Endothelial cell (in vitro differentiated cells): ENCODE data around the gene GSPT1. TPM values are rescaled to one million over a fixed set of nuclear protein-coding genes. Genes with fewer than 3 reads are reported as not detected.
"Not testable (repeated sequence)": the region's sequence is repeated elsewhere in the genome, so short reads cannot be mapped to it uniquely, and the experiment has no call there.

Experiments used
- DNase-seq: peaks from one replicate; pipeline ENCODE4 v3.0.0; 2021; ENCODE audit warnings: low spot score
- H3K27ac Mint-ChIP-seq: one replicate; pipeline ENCODE4 v1.8.0; 2021; ENCODE audit warnings: mixed read lengths, inconsistent platforms; ENCODE audit not compliant: unreplicated experiment
- H3K27me3 Mint-ChIP-seq: one replicate; pipeline ENCODE4 v1.8.0; 2021; ENCODE audit warnings: mild to moderate bottlenecking, moderate library complexity, mixed read lengths, inconsistent platforms; ENCODE audit not compliant: unreplicated experiment
- H3K36me3 Mint-ChIP-seq: one replicate; pipeline ENCODE4 v1.8.0; 2021; ENCODE audit warnings: mild to moderate bottlenecking, low read depth, mixed read lengths, inconsistent platforms; ENCODE audit not compliant: unreplicated experiment
- H3K4me1 Mint-ChIP-seq: one replicate; pipeline ENCODE4 v1.8.0; 2021; ENCODE audit warnings: mild to moderate bottlenecking, mixed read lengths, inconsistent platforms; ENCODE audit not compliant: unreplicated experiment
- H3K4me3 Mint-ChIP-seq: one replicate; pipeline ENCODE4 v1.8.0; 2021; ENCODE audit warnings: mild to moderate bottlenecking, mixed read lengths, inconsistent platforms; ENCODE audit not compliant: unreplicated experiment
- H3K9me3 Mint-ChIP-seq: one replicate; pipeline ENCODE4 v1.8.0; 2021; ENCODE audit warnings: mixed read lengths, inconsistent platforms; ENCODE audit not compliant: unreplicated experiment
- long read RNA-seq: library from polyadenylated mRNA; unstranded; transcript quantifications from one replicate; pipeline ENCODE4 v2.0.0, GENCODE V29; 2020; ENCODE audit not compliant: unreplicated experiment
- total RNA-seq: library from RNA; stranded (reverse); fragmentation: NEBNext Ultra II Directional; extraction: Animal tissue kit (Norgen Biotek cat#: 25700); gene quantifications from one replicate; pipeline ENCODE4 v1.2.1, GENCODE V29; 2021; ENCODE audit not compliant: unreplicated experiment
- TF ChIP-seq, protein P1 (sequence below): fragments of 200-600 bp; sonication (generic); IDR thresholded peaks from one replicate; pipeline ENCODE4 v1.5.0; 2021; ENCODE audit warnings: antibody characterized with exemption; ENCODE audit not compliant: unreplicated experiment

Gene GSPT1
- 99.8 TPM for total RNA-seq
- long read RNA-seq, full-length matches to known transcripts = 21 of 28 reads
- long read RNA-seq, partial matches to known transcripts = 4 of 28 reads
- long read RNA-seq, other reads (novel, unspliced or antisense) = 3 of 28 reads

DNA sequence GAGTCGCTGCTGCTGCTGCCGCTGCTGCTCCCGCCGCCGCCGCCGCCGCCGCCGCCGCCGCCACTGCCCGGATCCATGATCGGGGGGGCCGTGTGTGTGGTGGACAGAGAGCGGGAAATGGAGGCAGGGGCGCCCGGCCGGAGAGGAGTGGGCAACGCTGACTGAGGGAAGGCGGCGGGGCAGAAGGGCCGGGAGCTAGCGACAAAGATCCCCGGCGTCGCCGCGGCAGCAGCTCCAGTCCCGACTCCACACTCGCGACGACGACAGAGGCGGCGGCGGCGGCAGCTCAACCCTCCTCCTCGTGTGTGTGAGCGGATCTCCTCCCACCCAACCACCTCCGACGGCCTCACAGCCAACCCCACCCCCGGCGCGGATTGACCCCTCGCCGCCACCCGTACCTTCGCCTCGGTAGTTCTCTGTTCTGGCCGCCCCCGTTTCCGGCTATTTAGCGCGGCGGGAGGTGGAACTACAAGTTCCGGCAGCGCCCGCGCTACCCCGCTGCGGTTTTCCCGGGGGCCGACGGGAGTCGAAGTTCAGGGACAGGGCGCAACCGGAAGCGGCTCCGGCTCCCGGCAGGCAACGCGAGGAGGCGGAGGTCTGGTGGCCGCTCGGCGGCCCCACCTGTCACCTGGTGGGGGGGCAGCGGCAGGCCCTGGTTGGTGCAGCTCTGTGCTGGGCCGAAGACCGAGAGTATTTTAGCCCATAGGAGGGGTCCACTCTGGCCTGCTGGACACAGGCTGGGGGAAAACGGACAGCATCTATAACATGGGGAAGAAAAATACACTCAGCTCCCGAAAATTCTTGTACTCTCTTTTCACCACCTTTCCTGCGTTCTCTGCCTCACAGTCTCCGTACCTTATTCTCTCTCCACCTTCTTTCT is at the start of gene GSPT1:
GSPT1 (minus strand) TSS at position 313 of the 880 bp plus-strand sequence; CDS start at position 77, 236 bp downstream.
- Mint-ChIP-seq H3K27me3 (peaks cover 8% of the 10 kb centered on the region), H3K36me3 (peaks cover 6% of the 10 kb centered on the region), H3K27ac (peak within 1 kb of the TSS; percentile 75), H3K4me1 (peaks cover 21% of the 10 kb centered on the region), H3K4me3 (peak within 1 kb of the TSS; percentile 98), H3K9me3 (no peaks in the 10 kb centered on the region)
- TF ChIP-seq, protein P1, sequence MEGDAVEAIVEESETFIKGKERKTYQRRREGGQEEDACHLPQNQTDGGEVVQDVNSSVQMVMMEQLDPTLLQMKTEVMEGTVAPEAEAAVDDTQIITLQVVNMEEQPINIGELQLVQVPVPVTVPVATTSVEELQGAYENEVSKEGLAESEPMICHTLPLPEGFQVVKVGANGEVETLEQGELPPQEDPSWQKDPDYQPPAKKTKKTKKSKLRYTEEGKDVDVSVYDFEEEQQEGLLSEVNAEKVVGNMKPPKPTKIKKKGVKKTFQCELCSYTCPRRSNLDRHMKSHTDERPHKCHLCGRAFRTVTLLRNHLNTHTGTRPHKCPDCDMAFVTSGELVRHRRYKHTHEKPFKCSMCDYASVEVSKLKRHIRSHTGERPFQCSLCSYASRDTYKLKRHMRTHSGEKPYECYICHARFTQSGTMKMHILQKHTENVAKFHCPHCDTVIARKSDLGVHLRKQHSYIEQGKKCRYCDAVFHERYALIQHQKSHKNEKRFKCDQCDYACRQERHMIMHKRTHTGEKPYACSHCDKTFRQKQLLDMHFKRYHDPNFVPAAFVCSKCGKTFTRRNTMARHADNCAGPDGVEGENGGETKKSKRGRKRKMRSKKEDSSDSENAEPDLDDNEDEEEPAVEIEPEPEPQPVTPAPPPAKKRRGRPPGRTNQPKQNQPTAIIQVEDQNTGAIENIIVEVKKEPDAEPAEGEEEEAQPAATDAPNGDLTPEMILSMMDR = peak; percentile 10
- peak; percentile 99 for DNase-seq

DNA sequence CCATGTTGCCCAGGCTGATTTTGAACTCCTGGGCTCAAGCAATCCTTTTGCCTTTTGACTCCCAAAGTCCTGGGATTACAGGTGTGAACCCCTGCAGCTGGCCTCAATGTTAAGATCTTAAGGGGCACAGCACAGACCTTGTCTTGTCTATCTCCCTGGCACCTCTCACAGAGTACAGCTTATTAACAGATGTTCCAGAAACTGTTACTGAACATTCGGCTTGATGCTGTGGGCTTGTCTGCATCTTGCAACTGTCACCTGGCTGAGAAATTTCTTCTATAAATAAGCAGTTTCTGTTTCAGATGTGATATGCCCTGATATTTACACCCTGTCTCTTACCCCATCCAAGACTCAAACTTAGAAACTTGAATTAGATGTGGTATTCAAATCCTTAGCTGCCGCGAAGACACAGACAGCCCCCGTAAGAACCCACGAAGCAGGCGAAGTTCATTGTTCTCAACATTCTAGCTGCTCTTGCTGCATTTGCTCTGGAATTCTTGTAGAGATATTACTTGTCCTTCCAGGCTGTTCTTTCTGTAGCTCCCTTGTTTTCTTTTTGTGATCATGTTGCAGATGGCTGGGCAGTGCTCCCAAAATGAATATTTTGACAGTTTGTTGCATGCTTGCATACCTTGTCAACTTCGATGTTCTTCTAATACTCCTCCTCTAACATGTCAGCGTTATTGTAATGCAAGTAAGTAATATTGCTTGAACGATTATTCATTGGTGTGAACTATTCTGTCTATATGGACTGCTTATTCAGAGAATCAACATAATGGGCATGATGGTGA is 49.2 kb upstream of the GSPT1 start, which contains the start of gene TNFRSF17:
TNFRSF17 (plus strand) TSS at position 450 of the 791 bp plus-strand sequence; CDS start at position 565, 115 bp downstream.
- no peaks in the 10 kb centered on the region for H3K4me1 Mint-ChIP-seq

GRCh38 chr16:11963706-11964105 is 48.0 kb upstream of the GSPT1 start:
- Mint-ChIP-seq H3K36me3 (no peaks in the 10 kb centered on the region), H3K4me3 (no peak overlapping the region), H3K9me3 (no peaks in the 10 kb centered on the region), H3K27me3 (no peaks in the 10 kb centered on the region), H3K27ac (no peak overlapping the region), H3K4me1 (no peaks in the 10 kb centered on the region)
- DNase-seq = no peak
- TF ChIP-seq, protein P1 = no peak

More for the DNA sequence above, 49.2 kb upstream of the GSPT1 start, which contains the start of gene TNFRSF17:
- TF ChIP-seq, protein P1 = no peak
- no peaks in the 10 kb centered on the region for H3K27me3 Mint-ChIP-seq
- no peaks in the 10 kb centered on the region for H3K36me3 Mint-ChIP-seq
- H3K4me3 Mint-ChIP-seq = no peak within 1 kb of the TSS
- H3K27ac Mint-ChIP-seq = no peak within 1 kb of the TSS
- no peaks in the 10 kb centered on the region for H3K9me3 Mint-ChIP-seq
- no peak for DNase-seq

- DNase-seq, H3K4me1 Mint-ChIP-seq, H3K27me3 Mint-ChIP-seq, H3K36me3 Mint-ChIP-seq, H3K9me3 Mint-ChIP-seq, H3K4me3 Mint-ChIP-seq, H3K27ac Mint-ChIP-seq: not testable (repeated sequence)
Observed at GRCh38 chr16:11962978-11963377, 47.2 kb upstream of the GSPT1 start.

DNA sequence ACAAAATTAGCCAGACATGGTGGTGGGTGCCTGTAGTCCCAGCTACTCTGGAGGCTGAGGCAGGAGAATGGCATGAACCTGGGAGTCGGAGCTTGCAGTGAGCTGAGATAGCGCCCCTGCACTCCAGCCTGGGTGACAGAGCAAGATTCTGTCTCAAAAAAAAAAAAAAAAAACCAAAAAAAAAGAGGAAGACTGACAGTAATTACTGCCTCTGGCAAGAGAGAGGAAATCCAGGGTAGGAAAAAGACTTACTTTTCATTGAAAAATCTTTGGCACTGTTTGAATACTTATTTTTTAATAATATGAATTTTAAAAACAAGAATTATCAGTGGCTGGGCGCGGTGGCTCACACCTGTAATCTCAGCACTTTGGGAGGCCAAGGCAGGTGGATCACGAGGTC is 46.7 kb upstream of the GSPT1 start:
- H3K9me3 Mint-ChIP-seq, H3K4me1 Mint-ChIP-seq, H3K27me3 Mint-ChIP-seq, H3K4me3 Mint-ChIP-seq, DNase-seq, H3K27ac Mint-ChIP-seq, H3K36me3 Mint-ChIP-seq: not testable (repeated sequence)
